ENCODE results near the gene MMP13. TPM values are rescaled to one million over a fixed set of nuclear protein-coding genes. Genes with fewer than 3 reads are reported as not detected.
"Not testable (repeated sequence)": the region's sequence is repeated elsewhere in the genome, so short reads cannot be mapped to it uniquely, and the experiment has no call there.

Gene MMP13
- total RNA-seq, 1 donor: not detected

- TF ChIP-seq CTCF (IDR thresholded peaks at IDR 0.05; ENCODE audit: insufficient read depth, low read depth, low read length): no peak
- DNase-seq (ENCODE audit: low read depth): no peak
- H3K4me3 ChIP-seq (ENCODE audit: low read depth, low read length): no peak overlapping the region
Observed at GRCh38 chr11:102912482-102912830, 43.1 kb downstream of the MMP13 start.

DNA sequence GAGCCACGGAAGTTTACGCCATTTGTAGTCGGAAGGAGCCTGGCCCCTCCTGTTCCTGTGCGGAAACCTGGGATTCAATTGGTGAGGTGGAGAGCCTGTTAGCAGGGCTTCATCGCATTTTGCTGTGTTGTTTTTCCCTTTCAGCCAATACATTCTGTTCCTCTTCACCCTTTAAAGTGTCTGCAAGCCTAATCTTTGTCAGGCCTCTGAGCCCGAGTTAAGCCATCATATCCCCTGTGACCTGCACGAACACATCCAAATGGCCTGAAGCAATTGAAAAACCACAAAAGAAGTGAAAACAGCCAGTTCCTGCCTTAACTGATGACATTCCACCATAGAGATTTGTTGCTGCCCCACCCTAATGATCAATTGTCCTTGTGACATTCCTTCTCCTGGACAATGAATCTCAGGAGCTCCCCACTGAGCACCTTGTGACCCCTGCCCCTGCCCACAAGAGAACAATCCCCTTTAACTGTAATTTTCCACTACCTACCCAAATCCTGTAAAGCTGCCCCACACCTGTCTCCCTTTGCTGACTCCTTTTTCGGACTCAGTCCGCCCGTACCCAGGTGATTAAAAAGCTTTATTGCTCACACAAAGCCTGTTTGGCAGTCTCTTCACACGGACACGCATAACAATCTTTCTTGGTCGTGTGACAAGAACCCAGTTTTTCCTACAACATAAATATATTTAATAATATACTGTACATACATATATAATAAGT is 43.6 kb downstream of the MMP13 start:
- H3K4me3 ChIP-seq (ENCODE audit: low read depth, low read length): no peak overlapping the region
- DNase-seq (ENCODE audit: low read depth): no peak
- TF ChIP-seq CTCF (IDR thresholded peaks at IDR 0.05; ENCODE audit: insufficient read depth, low read depth, low read length): no peak

GRCh38 chr11:102905848-102906247 is 49.7 kb downstream of the MMP13 start:
- peak; percentile 23 for DNase-seq (ENCODE audit: low read depth)
- H3K4me3 ChIP-seq (ENCODE audit: low read depth, low read length): not testable (repeated sequence)

GRCh38 chr11:102903895-102904294 is 51.6 kb downstream of the MMP13 start:
- not testable (repeated sequence) for DNase-seq (ENCODE audit: low read depth)

DNA sequence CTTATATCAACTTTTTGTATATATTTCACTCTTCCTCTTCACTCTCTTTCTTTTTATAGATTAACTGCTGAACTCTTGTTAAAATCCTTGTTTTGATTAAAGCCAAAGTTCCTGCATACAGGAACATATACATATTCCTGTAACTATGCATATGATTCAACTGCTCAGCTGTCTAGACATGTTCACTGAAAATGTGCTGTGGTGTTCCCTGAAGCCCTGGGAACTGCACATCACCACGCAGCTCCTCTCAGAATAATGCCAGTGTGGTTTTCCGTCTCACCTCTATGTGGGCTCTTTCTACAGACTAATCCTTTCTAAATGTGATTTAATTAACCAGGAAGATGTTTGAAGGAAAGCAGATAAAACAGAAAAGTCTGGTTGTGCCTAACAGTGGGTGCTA is 55.2 kb downstream of the MMP13 start:
- DNase-seq (ENCODE audit: low read depth): no peak
- no peak for TF ChIP-seq CTCF (IDR thresholded peaks at IDR 0.05; ENCODE audit: insufficient read depth, low read depth, low read length)
- no peak overlapping the region for H3K4me3 ChIP-seq (ENCODE audit: low read depth, low read length)

More at GRCh38 chr11:102903895-102904294, 51.6 kb downstream of the MMP13 start:
- not testable (repeated sequence) for H3K4me3 ChIP-seq (ENCODE audit: low read depth, low read length)

Small RNA genes within 50 kb of the gene (small RNA-seq; reads per million reads assigned to genes)
- not detected for gene RNU7-159P

Other genes starting within 250 kb of the MMP13 start
- 0.97 TPM in 1 of 2 replicates, not detected in the other for gene MMP27, start 250.0 kb downstream of the MMP13 start, total RNA-seq
- under 0.01 TPM in 1 of 2 replicates, not detected in the other for gene MMP8, start 230.8 kb downstream of the MMP13 start, total RNA-seq
- gene MMP10, start 175.1 kb downstream of the MMP13 start, total RNA-seq: 0.86 and 28.0 TPM in 2 replicates
- gene MMP1, start 157.6 kb downstream of the MMP13 start, total RNA-seq: 141 and 281 TPM in 2 replicates
- 39.7 and 181 TPM in 2 replicates for gene MMP3, start 112.1 kb downstream of the MMP13 start, total RNA-seq
- gene MMP12, start 80.8 kb downstream of the MMP13 start, total RNA-seq: 3.0 and 3.5 TPM in 2 replicates
- gene DCUN1D5, start 136.4 kb upstream of the MMP13 start, total RNA-seq: 63.5 and 82.8 TPM in 2 replicates
- gene DYNC2H1, start 153.7 kb upstream of the MMP13 start, total RNA-seq: 39.0 and 44.9 TPM in 2 replicates